Measurements from ENCODE around the gene HINT3. TPM values are rescaled to one million over a fixed set of nuclear protein-coding genes. Genes with fewer than 3 reads are reported as not detected.

The HINT3 gene
- total RNA-seq, 3 donors from 2014 or later: 23.2 to 32.9 (median 23.2) TPM

- Histone ChIP-seq H3K4me3 (no peak overlapping the region), H3K4me1 (ENCODE audit: low read depth) (peaks cover 13% of the 10 kb centered on the region), H3K36me3 (ENCODE audit: low read depth) (no peaks in the 10 kb centered on the region), H3K9me3 (no peaks in the 10 kb centered on the region)
- TF ChIP-seq CTCF (IDR thresholded peaks at IDR 0.05): no peak
- peak; percentile 28 for ATAC-seq
- intact Hi-C loops (cut with DNase I, micrococcal nuclease): no loop called here
- peak in 1 of 3 donors; percentile 37 for DNase-seq
These were observed 38.3 kb upstream of the HINT3 start for GRCh38 chr6:125918230-125918629.

- peak in 1 of 3 donors; percentile 70 for DNase-seq
- H3K4me1 ChIP-seq (ENCODE audit: low read depth): peaks cover 16% of the 10 kb centered on the region
- no peak overlapping the region for H3K4me3 ChIP-seq
- ATAC-seq: peak; percentile 89
- H3K36me3 ChIP-seq (ENCODE audit: low read depth): no peaks in the 10 kb centered on the region
- intact Hi-C loops (cut with DNase I, micrococcal nuclease): no loop called here
- TF ChIP-seq CTCF (IDR thresholded peaks at IDR 0.05): no peak
- no peaks in the 10 kb centered on the region for H3K9me3 ChIP-seq
These were observed 37.6 kb upstream of the HINT3 start for GRCh38 chr6:125918681-125919566.

- no peaks in the 10 kb centered on the region for H3K9me3 ChIP-seq
- DNase-seq (no peak), ATAC-seq (no peak)
- intact Hi-C loops (cut with DNase I, micrococcal nuclease): no loop called here
- H3K4me3 ChIP-seq: no peak overlapping the region
- peaks cover 11% of the 10 kb centered on the region for H3K4me1 ChIP-seq (ENCODE audit: low read depth)
- H3K36me3 ChIP-seq (ENCODE audit: low read depth): no peaks in the 10 kb centered on the region
- TF ChIP-seq CTCF (IDR thresholded peaks at IDR 0.05): no peak
These were observed 37.0 kb upstream of the HINT3 start for GRCh38 chr6:125919618-125920017.

GRCh38 chr6:125922322-125922860 is 34.2 kb upstream of the HINT3 start:
- no peaks in the 10 kb centered on the region for H3K9me3 ChIP-seq
- no peak for TF ChIP-seq CTCF (IDR thresholded peaks at IDR 0.05)
- ATAC-seq (peak; percentile 56), DNase-seq (peak in 1 of 3 donors; percentile 31)
- intact Hi-C loops (cut with DNase I, micrococcal nuclease): no loop called here
- no peak overlapping the region for H3K4me3 ChIP-seq
- H3K36me3 ChIP-seq (ENCODE audit: low read depth): no peaks in the 10 kb centered on the region
- H3K4me1 ChIP-seq (ENCODE audit: low read depth): peaks cover 11% of the 10 kb centered on the region

- Histone ChIP-seq H3K36me3 (ENCODE audit: low read depth) (no peaks in the 10 kb centered on the region), H3K9me3 (no peaks in the 10 kb centered on the region), H3K4me1 (ENCODE audit: low read depth) (peaks cover 11% of the 10 kb centered on the region), H3K4me3 (no peak overlapping the region)
- no peak for DNase-seq
- intact Hi-C loops (cut with DNase I, micrococcal nuclease): no loop called here
- ATAC-seq: no peak
- no peak for TF ChIP-seq CTCF (IDR thresholded peaks at IDR 0.05)
These were observed 33.1 kb upstream of the HINT3 start for GRCh38 chr6:125923366-125923877.
